ENCODE data around the gene AMHR2.
"Not testable (repeated sequence)": the region's sequence is repeated elsewhere in the genome, so short reads cannot be mapped to it uniquely, and the experiment has no call there.

The AMHR2 gene

DNA sequence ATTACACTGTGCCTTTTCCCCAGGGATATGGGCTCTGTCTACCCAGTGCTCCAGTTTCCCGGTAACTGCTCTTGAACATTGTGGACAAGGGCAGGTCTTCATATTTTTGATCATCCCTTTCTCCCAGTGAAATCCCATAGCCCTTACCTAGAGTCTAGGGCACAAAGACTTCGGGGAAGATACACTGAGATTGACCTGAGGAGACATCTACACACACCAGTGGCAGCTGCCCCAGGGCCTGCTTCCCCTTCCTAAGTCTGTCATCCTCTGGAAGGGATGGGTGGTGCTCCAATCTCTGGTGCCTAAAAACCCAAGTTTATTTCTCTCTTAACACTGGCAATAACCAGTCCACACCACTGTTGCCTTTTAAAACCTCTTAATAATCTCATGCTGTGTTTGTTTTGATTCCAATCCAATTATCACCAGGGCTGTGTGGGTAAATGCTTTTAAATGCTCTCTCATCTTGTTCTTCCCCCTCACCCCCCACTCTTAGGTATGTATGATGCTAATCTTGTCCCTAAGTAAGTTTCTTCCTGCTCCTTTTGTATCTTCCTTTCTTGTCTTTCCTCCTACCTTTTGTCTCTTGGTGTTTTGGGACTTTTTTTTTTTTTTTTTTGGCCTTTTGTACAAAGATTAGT is 7.8 kb upstream of the AMHR2 start:
- not testable (repeated sequence) for DNase-seq

DNA sequence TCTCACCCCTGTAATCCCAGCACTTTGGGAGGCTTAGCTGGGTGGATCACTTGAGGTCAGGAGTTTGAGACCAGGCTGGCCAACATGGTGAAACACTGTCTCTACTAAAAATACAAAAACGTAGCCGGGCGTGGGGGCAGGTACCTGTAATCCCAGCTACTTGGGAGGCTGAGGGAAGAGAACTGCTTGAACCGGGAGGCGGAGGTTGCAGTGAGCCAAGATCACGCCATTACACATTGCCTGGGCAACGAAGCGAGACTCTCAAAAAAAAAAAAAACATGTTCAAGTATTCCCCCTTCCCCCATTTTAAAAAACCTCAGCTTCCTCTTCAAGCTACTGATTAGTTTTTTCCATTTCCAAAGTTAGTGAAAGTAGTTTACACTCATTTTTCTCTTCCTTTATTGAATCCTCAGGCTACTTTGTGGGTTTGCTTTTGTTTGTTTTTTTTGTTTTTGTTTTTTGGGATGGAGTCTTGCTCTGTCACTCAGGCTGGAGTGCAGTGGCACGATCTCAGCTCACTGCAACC is 6.3 kb upstream of the AMHR2 start:
- not testable (repeated sequence) for DNase-seq

DNA sequence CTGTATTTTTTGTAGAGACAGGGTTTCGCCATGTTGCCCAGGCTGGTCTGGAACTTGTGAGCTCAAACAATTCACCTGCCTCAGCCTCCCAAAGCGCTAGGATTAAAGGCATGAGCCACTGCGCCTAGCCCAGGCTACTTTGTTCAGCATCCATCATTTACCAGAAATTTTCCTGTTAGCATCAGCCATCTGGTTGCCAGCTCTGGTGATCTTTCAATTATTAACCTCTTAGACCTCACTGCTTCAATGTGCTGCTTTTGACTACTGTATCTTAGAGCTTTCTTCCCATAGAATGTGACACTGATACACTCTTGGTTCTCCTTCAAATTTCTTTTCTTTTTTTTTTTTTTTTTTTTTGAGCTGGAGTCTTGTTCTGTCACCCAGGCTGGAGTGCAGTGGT is 5.4 kb upstream of the AMHR2 start:
- DNase-seq, result no peak

DNA sequence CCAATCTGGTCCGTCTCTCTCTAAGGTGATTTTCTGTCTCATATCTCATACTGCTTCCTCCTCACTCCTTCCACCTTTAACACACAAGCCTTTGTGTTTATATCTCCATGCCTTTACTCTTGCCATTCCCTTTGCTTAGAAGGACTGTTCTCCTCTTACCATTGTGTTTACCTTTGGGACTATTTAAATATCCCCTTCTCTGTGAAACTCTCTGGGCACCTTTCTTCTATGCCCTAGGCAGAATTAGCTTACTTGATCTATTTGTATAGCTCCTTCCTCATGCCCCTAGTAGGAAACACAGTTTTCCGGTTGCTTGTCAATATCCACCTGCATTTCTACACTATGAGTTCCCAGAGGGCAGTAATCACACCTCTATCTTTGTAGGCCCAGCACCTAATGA is 3.9 kb upstream of the AMHR2 start:
- DNase-seq, result no peak

DNA sequence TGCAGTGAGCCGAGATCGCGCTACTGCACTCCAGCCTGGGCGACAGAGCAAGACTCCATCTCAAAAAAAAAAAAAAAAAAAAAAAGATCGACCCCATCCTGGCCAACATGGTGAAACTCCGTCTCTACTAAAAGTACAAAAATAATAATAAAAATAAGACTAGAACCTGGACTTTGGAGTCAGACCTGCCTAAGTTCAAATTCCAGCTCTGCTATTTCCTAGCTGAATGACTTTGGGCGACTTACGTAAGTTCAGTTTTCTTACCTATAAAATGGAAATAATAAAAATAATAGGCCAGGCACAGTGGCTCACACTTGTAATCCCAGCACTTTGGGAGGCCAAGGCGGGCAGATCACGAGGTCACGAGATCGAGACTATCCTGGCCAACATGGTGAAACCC is 1.4 kb upstream of the AMHR2 start:
- DNase-seq, result not testable (repeated sequence)

DNA sequence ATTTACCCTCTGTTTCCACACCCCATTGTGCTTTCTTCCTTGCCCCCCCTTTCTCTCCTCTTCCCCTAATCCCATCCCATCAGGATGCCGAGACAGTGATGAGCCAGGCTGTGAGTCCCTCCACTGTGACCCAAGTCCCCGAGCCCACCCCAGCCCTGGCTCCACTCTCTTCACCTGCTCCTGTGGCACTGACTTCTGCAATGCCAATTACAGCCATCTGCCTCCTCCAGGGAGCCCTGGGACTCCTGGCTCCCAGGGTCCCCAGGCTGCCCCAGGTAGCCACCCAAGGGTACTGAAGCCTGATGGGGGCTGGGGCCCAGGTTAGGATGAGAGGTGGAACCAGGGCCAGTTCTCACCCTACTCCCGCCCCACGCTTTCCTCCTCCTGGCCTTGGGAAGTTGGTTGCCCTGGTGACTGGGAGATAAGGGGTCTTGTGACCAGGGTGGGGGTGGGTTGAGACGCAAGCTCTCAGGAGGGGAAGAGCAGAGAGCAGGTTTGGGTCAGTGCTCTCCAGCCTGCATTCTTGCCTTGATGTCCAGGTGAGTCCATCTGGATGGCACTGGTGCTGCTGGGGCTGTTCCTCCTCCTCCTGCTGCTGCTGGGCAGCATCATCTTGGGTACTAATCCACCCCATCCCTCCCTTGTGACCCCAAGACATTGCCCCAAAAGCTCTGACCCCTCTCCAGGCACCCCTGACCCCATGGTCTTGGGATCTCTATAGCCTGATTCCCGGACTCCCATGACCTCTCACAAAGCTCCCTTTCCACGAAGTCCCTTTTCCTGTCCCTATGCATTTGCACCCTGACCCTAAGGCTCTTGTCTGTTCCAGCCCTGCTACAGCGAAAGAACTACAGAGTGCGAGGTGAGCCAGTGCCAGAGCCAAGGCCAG is 1.2 kb downstream of the AMHR2 start:
- DNase-seq, result no peak

DNA sequence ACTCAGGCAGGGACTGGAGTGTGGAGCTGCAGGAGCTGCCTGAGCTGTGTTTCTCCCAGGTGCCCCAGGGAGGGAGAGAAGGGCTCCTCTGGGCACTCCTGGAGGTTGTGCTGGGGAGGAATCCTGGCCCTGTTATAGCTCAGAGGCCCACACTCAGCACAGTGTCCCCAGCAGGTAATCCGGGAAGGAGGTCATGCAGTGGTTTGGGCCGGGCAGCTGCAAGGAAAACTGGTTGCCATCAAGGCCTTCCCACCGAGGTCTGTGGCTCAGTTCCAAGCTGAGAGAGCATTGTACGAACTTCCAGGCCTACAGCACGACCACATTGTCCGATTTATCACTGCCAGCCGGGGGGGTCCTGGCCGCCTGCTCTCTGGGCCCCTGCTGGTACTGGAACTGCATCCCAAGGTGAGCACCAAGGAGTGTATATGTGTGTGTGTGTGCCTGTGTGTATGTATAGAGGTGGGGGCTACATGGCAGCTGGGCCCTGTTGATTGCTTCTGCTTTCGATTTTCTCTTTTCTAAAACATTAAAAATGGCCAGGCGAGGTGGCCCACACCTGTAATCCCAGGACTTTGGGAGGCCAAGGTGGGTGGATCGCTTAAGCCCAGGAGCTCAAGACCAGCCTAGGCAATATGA is 2.0 kb downstream of the AMHR2 start:
- no peak for DNase-seq

DNA sequence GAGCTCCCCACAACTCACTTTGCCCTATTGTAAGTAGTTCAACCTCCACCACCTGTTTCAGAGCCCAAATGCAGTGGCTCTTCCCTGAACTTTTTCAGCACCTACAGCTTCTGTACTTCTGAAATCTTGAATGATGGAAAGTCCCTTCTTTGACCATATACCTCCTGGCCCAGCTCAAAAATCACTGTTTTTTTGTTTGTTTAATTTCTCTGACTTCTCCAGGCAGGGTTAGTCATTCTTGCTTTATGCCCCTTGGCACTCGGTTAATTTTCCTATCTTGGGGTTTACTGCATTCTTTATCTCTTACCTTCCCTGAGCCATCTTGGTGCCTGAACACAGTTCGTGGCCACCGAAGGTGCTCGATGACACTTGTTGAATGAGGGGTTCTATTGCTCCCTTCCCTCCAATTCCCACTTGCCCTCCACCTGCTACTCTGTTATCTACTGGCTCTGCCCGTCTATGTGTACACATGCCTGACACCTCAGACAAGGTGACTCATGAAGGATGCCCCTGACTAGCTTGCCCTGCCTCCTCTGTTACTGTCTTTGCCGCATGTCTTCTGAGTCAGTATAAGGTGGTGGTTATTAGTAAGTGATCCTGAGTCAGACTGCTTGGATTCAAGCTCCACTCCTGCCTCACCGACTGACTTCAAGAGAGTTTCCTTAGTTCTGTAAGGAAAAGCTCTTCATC is 4.4 kb downstream of the AMHR2 start:
- DNase-seq, result no peak

DNA sequence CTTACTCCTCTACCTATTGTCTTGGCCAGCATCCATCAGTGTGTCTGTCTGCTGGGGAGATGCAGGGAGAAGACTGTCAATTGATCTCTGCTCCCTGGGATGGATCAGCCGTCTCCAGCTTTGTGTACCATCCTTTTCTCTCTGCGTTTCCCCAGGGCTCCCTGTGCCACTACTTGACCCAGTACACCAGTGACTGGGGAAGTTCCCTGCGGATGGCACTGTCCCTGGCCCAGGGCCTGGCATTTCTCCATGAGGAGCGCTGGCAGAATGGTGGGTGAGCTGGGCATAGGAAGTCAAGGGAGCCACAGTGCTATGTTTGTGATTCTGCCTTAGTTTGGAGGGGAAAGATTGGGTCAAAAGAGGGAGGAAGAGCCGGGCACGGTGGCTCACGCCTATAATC is 5.1 kb downstream of the AMHR2 start:
- no peak for DNase-seq

DNA sequence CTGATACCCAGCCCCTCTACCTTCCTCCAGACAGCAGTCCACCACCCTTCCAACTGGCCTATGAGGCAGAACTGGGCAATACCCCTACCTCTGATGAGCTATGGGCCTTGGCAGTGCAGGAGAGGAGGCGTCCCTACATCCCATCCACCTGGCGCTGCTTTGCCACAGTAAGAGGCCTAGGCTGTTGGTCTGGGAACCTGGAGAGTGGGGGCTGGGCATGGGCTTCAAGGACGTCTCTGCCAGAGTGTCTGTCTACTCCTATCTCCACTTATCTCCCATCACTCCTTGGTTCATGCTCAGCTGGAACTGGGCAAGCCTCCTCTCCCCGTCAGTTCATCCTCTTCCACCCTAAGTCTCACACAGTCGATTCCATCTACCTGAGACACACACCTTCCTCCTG is 6.5 kb downstream of the AMHR2 start:
- DNase-seq, result no peak

DNA sequence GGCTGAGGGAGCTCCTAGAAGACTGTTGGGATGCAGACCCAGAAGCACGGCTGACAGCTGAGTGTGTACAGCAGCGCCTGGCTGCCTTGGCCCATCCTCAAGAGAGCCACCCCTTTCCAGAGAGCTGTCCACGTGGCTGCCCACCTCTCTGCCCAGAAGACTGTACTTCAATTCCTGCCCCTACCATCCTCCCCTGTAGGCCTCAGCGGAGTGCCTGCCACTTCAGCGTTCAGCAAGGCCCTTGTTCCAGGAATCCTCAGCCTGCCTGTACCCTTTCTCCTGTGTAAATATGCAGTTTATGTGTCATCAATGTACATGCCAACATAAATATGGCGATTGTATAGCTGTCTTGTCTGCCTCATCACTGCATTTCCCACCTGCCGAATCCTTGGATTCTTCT is 7.5 kb downstream of the AMHR2 start:
- no peak for DNase-seq

DNA sequence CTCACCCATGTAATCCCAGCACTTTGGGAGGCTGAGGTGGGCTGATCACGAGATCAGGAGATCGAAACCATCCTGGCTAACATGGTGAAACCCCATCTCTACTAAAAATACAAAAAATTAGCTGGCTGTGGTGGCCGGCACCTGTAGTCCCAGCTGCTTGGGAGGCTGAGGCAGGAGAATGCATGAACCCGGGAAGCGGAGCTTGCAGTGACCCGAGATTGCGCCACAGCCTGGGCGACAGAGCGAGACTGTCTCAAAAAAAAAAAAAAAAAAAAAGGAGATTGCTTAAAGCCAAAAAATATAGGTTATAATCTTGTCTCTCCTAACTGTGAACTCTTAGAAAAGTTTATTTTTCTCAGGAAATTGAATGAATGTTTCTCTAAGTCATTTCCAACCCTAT is 11.7 kb downstream of the AMHR2 start:
- not testable (repeated sequence) for DNase-seq

DNA sequence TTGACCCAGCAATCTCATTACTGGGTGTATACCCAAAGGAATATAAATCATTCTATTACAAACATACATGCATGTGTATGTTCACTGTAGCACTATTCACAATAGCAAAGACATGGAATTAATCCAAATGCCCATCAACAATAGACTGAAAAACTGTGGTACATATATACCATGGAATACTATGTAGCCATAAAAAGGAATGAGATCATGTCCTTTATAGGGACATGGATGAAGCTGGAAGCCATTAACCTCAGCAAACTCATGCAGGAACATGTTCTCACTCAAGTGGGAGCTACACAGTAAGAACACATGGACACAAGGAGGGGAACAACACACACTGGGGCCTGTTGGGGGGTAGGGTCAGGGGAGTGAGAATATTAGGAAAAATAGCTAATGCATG is 15.9 kb downstream of the AMHR2 start:
- not testable (repeated sequence) for DNase-seq

DNA sequence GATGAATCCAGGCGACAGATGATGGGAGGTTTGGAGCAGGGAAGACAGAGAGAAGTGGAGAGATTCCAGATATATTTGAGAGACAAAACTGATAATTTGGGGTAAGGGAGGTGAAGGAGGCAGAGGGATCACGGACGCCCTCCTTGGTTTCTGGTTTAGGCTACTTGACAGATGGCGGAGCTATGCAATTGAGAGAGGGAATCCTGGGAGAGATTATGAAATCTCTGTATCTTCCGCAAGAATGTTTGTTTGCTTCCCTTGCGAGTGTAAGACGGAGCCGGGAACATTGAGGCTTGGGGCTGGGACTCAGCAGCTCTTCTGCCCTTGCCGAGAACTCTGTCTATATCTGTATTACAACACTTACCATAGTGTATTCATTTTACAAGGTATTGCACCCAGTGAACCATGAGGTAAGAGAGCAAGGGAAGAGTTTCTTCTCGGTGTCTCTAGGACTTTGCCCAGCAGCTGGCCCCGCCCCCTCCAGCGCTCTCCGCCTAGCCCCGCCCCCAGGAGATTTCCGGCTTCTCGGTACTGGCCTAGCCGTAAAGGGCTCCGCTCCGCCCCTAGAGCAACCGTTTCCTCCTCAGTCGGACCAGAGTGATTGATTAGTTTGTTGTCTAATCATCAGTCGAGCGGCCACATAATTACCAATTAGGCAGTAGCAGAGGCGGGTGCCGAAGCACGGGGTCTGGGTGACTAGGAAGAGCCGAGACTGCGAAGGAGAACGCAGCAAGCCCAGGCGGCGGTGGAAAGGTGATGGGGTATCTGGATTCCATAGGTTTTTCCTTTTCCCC is 17.6 kb downstream of the AMHR2 start, which contains the start of gene PRR13:
Gene PRR13, plus strand, starts transcription at position 695 of the 794 bp plus-strand sequence. CDS start 981 bp downstream, outside the sequence.
- peak; percentile 99 for DNase-seq

DNA sequence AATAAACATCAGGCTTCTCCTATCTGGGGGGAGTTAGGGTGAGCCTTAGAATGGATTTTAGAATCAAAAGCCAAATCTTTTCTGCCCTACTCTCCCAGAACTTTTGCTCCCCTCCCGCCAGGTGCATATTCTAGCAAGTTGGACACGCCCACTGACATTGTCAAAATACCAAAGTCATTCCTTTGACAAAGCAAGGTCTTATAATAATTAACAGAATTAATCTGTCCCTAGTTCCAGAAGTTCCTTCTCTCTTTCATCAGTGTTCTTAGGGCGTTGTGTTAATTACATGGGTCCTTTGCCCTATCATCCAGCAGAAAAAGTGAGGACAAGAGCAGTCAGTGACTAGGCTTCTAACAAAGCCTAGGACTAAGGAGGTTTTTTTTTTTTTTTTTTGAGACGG is 20.3 kb downstream of the AMHR2 start:
- DNase-seq, result no peak

DNA sequence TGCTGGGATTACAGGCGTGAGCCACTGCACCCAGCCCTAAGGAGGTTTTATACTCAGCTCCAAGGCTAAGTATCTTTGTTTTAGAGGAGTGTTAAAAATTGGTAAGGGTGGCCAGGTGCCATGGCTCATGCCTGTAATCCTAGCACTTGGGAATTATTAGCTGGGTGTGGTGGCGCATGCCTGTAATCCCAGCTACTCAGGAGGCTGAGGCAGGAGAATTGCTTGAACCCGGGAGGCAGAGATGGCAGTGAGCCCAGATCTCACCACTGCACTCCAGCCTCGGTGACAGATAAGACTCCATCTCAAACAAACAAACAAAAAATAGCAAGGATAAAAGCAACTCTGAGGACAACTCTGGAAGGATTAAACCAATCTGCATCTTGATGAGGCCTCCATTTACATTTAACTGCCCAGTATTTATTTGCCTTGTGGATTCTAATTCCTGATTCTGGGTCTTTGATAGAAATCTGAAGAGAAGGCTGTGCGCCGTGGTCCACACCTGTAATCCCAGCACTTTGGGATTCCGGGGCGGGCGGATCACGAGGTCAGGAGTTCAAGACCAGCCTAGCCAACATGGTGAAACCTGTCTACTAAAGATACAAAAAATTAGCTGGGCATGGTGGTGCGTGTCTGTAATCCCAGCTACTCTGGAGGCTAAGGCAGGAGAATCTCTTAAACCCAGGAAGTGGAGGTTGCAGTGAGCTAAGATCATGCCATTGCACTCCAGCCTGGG is 21.1 kb downstream of the AMHR2 start:
- not testable (repeated sequence) for DNase-seq

DNA sequence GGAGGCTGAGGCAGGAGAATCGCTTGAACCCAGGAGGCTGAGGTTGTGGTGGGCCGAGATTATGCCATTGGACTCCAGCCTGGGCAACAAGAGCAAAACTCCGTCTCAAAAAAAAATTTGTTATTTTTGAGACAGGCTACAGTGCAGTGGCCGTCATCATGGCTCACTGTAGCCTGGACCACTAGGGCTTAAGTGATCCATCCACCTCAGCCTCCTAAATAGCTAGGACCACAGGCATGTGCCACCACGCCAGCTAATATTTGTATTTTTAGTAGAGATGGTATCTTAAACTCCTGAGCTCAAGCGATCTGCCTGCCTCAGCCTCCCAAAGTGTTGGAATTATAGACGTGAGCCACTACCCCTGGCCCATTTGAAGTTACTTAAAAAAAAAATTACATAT is 27.3 kb downstream of the AMHR2 start:
- no peak for DNase-seq

DNA sequence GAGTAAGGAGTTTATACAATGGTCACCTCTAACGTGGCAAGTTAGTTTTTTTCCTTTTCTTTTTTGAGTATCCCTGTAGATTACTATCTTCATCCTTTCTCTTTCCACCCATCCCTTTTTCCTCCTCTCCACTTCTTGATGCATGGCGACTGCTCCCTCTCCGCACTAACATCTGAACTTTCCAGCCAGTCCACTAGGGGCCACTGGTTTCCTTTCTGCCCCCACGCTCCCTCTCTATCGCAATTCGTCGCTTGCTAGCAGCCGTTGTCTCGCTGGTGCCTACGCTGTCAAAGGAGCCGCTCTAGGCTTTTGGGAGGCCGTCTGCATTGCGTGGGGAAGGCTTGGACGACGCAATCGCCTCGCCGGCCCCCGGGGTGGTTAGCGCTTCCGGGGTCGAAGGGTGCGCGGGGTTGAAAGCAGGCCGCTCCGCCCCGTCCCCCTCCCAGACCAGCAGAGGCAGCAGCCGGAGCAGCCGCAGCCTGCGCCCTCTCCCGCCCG is 28.1 kb downstream of the AMHR2 start, which contains the start of gene PCBP2:
Gene PCBP2, plus strand, starts transcription at position 442 of the 498 bp plus-strand sequence. CDS start 2,699 bp downstream, outside the sequence.
- peak; percentile 99 for DNase-seq

DNA sequence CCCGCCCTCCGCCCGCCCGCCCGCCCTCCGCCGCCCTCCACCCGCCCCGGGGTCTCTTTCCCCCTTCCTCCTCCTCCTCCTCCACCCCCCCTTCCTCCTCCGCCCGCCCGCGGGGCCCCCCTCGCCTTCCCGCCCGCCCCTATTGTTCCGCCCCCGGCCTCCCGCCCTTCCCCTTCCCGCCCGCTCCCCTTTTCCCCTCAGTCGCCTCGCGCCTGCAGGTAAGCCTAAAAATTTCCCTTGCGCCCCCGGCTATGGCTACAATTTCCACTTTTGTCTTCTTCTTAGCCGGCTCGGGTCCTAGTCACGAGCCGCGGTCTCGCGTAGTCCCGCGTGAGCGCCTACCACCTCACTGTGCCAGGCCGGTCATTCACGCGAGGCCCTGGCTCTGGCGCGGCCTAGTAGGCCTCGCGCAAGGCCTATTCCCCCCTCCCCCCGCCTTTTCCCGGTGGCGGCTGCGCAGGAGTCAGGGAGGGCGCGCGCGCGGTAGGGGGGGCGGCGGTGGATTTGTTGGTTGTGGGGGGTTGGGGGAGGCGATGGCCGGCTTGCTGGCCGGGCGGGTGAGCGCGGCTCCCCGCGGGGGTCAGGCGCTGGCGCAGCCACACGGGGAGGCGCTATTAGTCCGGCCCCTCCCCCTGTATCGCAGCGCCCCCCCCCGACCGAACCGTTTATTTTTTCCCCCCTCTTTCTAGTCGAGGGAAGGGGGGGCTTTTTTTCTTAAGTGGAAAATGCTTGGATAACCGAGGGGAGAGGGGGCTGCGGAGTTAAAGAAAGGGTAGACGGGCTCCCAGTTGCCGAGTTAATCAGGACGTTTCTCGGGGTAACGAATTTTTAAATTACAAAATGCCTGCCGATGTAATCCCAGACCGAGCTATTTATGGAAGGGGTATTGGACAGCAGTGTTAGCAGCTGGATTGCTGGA is 28.8 kb downstream of the AMHR2 start:
- DNase-seq, result peak; percentile 54
